ENCODE data around the gene DNAJB6. TPM values are rescaled to one million over a fixed set of nuclear protein-coding genes. Genes with fewer than 3 reads are reported as not detected.

DNAJB6 gene
- total and polyA plus RNA-seq, 2 of the 4 experiments (the other 2 are of a cell fraction), result 93.4 to 165 TPM

DNA sequence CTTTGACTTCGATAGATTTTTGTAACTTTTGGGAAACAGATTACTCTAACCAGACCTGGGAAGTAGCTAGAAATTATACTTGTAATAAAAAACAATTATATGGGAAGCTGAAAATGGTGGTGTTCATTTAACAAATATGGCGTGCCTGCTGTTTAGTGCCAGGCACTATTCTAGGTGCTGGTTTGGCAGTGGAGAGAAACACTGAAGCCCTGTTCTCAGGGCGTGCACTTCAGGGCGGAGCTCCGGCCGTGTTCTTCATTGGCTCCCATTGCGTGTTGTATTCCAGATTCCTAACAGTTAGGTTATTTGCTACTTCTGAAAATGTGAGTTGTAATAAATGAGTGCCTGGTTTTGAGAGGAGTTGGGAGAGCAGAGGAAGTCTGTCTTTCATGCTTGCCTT, 38.6 kb downstream of the DNAJB6 start:
- CTCF ChIA-PET, result interaction anchor here (1.7 kb wide), 1 partner anchor 12 kb away, joined by 8 read pairs; no protein-coding TSS in a partner anchor
- ATAC-seq (ENCODE audit: low read depth), result no peak; the same call in 1 of the 2 replicates
- WGBS, 2 experiments (ENCODE audit: extremely low coverage in 2 of 2, insufficient read length in 1 of 2), result no CpG with 5 or more reads among the region's 7 CpGs

More for the DNA sequence above, 38.6 kb downstream of the DNAJB6 start:
- dilution Hi-C loops (cut with HindIII; ENCODE audit: low sequenced_read_pairs, unreplicated experiment), result no loop called here
- peaks cover 27 to 89% of the 10 kb centered on the region in 2 experiments for H3K79me1 ChIP-seq (ENCODE audit: low read depth in 1 of 2, low read length in 2 of 2)
- no peak overlapping the region for H2AFZ ChIP-seq (replicated peaks; ENCODE audit: low read length, poor library complexity)
- H4K5ac ChIP-seq (ENCODE audit: low read depth, low read length), result no peak overlapping the region
- peaks cover 42% of the 10 kb centered on the region for H3K36me3 ChIP-seq (ENCODE audit: control insufficient read depth, insufficient read depth, low read length)
- H2BK5ac ChIP-seq (ENCODE audit: low read depth, low read length, poor library complexity, severe bottlenecking), result no peak overlapping the region
- no peaks in the 10 kb centered on the region for H3K27me3 ChIP-seq (ENCODE audit: control insufficient read depth, insufficient read depth, low read length)
- POLR2A ChIA-PET (ENCODE audit: unreplicated experiment), result no interaction called here
- H3K4me1 ChIP-seq (ENCODE audit: control insufficient read depth, insufficient read depth, low read length), result peaks cover 2% of the 10 kb centered on the region; the same call in 1 of the 2 replicates
- no peak overlapping the region for H3K4ac ChIP-seq (ENCODE audit: low read depth, low read length)
- H4K91ac ChIP-seq (ENCODE audit: insufficient read depth, low read depth, low read length), result no peak overlapping the region
- H3K23ac ChIP-seq (ENCODE audit: low read depth, low read length), result no peak overlapping the region
- no peak overlapping the region for H3K18ac ChIP-seq (ENCODE audit: low read depth, low read length)
- no peak overlapping the region for H3K14ac ChIP-seq (replicated peaks; ENCODE audit: low read depth, low read length)
- peaks cover 35% of the 10 kb centered on the region for H3K9me1 ChIP-seq (ENCODE audit: insufficient read depth, low read length)
- no peak overlapping the region for H3K4me2 ChIP-seq (ENCODE audit: low read depth, low read length)
- H2AK9ac ChIP-seq (replicated peaks; ENCODE audit: low read depth, low read length, poor library complexity), result no peak overlapping the region
- no TSS peak for BruUV-seq (replicated peaks)
- H2BK20ac ChIP-seq (ENCODE audit: low read depth, low read length), result no peak overlapping the region
- H2BK15ac ChIP-seq (ENCODE audit: low read depth, low read length), result no peak overlapping the region
- in situ Hi-C loops (cut with MboI; ENCODE audit: low sequenced_read_pairs), result loop anchor here (25.0 kb wide), 1 partner anchor 413 kb away; no protein-coding TSS in a partner anchor
- no peak overlapping the region for H3K56ac ChIP-seq (ENCODE audit: extremely low read depth, insufficient read depth, low read length)
- H2BK120ac ChIP-seq (ENCODE audit: low read depth, low read length), result no peak overlapping the region
- H4K20me1 ChIP-seq (ENCODE audit: insufficient read depth, low read length), result peaks cover 89% of the 10 kb centered on the region
- no peak overlapping the region for H3K9ac ChIP-seq (ENCODE audit: low read depth, low read length)
- H3K9me3 ChIP-seq (ENCODE audit: control insufficient read depth, insufficient read depth, low read length), result no peaks in the 10 kb centered on the region
- no peak overlapping the region for H3K27ac ChIP-seq (ENCODE audit: insufficient read depth, low read length)
- H3K4me3 ChIP-seq (ENCODE audit: insufficient read depth, low read depth, low read length), result no peak overlapping the region
- TF ChIP-seq MAFK (IDR thresholded peaks at IDR 0.05; ENCODE audit: low read depth, low read length) (no peak), RFX5 (IDR thresholded peaks at IDR 0.05; ENCODE audit: low read depth, low read length) (no peak), POLR2A (IDR thresholded peaks at IDR 0.05; ENCODE audit: low read depth, low read length) (no peak), CTCF (conservative IDR thresholded peaks at IDR 0.05; ENCODE audit: low read depth, low read length) (no peak), NFE2L2 (IDR thresholded peaks at IDR 0.05; ENCODE audit: low read depth, low read length) (no peak), BHLHE40 (IDR thresholded peaks at IDR 0.05; ENCODE audit: low read depth, low read length) (no peak), RAD21 (IDR thresholded peaks at IDR 0.05; ENCODE audit: low read length) (no peak), CEBPB (IDR thresholded peaks at IDR 0.05; ENCODE audit: low read depth, low read length) (no peak), CHD1 (IDR thresholded peaks at IDR 0.05; ENCODE audit: low read depth, low read length) (no peak), ELK1 (IDR thresholded peaks at IDR 0.05; ENCODE audit: borderline replicate concordance, low read depth, low read length) (no peak), MXI1 (IDR thresholded peaks at IDR 0.05; ENCODE audit: borderline replicate concordance, low read depth, low read length) (no peak)
- TF ChIP-seq, protein P1, sequence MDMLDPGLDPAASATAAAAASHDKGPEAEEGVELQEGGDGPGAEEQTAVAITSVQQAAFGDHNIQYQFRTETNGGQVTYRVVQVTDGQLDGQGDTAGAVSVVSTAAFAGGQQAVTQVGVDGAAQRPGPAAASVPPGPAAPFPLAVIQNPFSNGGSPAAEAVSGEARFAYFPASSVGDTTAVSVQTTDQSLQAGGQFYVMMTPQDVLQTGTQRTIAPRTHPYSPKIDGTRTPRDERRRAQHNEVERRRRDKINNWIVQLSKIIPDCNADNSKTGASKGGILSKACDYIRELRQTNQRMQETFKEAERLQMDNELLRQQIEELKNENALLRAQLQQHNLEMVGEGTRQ (IDR thresholded peaks at IDR 0.05; ENCODE audit: low read depth, low read length), result no peak
- DNase-seq, result no peak
- no peak overlapping the region for H4K8ac ChIP-seq (ENCODE audit: low read depth in 2 of 2, low read length in 2 of 2)
- intact Hi-C loops (cut with micrococcal nuclease), result loop anchor here (10.0 kb wide), 1 partner anchor 411 kb away; no protein-coding TSS in a partner anchor
- no peak overlapping the region for H2AK5ac ChIP-seq (ENCODE audit: low read depth, low read length)

All from IMR-90 (cell line).